ENCODE data around the gene IRF9.

DNA sequence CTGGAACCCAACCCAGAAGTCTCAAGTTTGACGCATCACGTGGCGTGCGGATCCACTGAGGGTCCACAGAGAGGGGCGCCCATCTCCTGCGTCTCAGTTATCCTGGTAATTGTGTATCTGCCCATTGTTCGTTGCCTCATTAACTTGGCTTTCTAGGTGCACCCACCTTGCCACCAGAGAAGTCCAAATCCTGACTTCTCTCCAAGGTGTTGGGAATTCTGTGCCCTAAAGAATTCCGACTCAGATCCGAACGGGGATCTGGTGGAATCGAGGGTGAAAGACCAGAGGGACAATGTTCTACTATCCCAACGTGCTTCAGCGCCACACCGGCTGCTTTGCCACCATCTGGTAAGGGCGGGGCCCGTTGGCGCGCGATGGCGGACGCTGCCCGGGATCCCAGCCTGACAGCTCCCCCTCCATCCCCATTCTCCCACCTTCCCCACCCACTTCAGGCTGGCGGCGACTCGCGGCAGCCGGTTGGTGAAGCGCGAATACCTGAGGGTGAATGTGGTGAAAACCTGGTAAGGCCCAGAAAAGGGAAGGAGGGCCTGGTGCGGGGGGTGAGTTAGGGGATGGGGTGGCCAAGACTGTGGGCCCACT, 11.3 kb downstream of the IRF9 start:
- TF ChIP-seq, protein P1, sequence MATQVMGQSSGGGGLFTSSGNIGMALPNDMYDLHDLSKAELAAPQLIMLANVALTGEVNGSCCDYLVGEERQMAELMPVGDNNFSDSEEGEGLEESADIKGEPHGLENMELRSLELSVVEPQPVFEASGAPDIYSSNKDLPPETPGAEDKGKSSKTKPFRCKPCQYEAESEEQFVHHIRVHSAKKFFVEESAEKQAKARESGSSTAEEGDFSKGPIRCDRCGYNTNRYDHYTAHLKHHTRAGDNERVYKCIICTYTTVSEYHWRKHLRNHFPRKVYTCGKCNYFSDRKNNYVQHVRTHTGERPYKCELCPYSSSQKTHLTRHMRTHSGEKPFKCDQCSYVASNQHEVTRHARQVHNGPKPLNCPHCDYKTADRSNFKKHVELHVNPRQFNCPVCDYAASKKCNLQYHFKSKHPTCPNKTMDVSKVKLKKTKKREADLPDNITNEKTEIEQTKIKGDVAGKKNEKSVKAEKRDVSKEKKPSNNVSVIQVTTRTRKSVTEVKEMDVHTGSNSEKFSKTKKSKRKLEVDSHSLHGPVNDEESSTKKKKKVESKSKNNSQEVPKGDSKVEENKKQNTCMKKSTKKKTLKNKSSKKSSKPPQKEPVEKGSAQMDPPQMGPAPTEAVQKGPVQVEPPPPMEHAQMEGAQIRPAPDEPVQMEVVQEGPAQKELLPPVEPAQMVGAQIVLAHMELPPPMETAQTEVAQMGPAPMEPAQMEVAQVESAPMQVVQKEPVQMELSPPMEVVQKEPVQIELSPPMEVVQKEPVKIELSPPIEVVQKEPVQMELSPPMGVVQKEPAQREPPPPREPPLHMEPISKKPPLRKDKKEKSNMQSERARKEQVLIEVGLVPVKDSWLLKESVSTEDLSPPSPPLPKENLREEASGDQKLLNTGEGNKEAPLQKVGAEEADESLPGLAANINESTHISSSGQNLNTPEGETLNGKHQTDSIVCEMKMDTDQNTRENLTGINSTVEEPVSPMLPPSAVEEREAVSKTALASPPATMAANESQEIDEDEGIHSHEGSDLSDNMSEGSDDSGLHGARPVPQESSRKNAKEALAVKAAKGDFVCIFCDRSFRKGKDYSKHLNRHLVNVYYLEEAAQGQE (IDR thresholded peaks at IDR 0.05; ENCODE audit: low read depth) = no peak
- TF ChIP-seq, protein P2, sequence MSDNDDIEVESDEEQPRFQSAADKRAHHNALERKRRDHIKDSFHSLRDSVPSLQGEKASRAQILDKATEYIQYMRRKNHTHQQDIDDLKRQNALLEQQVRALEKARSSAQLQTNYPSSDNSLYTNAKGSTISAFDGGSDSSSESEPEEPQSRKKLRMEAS (IDR thresholded peaks at IDR 0.05) = no peak
- no peak for TF ChIP-seq TAF1 (IDR thresholded peaks at IDR 0.05; ENCODE audit: low read depth)
